ENCODE measurements around the gene SLC12A8. TPM values are rescaled to one million over a fixed set of nuclear protein-coding genes. Genes with fewer than 3 reads are reported as not detected.
"Not testable (repeated sequence)": the region's sequence is repeated elsewhere in the genome, so short reads cannot be mapped to it uniquely, and the experiment has no call there.

Gene SLC12A8
- total and polyA plus RNA-seq, 5 experiments from 2014 or later = 0.19 to 0.29 TPM; not detected in 3

DNA sequence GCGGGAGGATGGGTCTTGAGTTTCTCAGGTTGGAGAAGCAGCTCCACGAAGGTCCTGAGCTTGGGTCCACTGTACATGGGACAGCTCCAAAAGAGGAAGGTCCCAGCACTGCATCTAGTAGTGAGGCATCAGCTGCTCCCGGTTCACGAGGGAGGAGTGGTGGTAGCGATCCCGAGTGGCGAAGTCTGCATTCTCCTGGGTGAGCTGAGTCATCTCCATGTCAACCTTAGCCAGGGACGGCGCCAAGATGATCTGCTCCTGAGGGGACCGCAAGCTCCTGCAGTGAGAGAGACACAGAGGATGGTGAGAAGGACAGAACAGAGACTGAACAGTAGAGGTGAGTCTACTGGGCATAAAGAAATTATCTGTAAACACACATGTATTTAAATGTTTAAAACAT, 128.8 kb downstream of the SLC12A8 start:
- Mint-ChIP-seq H3K4me3 (no peak overlapping the region), H3K36me3 (no peaks in the 10 kb centered on the region), H3K27me3 (peaks cover 0 to 2% (median 0%) of the 10 kb centered on the region in 5 donors), H3K27ac (peak overlapping the region in 1 of 10 donors; percentile 12), H3K9me3 (no peaks in the 10 kb centered on the region), H3K4me1 (no peaks in the 10 kb centered on the region)
- ATAC-seq (no peak), DNase-seq (no peak)
- POLR2A ChIA-PET = no interaction called here

DNA sequence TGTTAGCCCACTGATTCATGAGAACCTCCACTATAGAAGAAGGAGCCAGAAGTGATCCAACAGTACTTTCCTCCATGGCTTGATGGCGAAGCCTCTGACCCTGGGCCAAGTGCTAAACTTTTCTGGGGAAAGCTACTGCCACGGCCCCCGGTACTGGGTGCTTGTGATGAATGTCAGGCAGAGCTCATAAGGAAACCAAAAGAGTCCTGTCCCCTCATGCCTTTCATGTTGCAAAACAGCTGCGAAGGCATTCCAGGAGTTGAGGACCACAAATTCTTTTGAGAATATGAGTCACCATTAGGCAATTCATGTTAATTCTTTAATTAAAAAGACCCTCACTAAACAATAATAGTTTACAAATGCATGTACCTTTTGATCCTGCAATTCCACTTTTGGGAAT, 130.2 kb downstream of the SLC12A8 start:
- H3K27me3 Mint-ChIP-seq, H3K4me3 Mint-ChIP-seq, H3K4me1 Mint-ChIP-seq, POLR2A ChIA-PET, H3K9me3 Mint-ChIP-seq, DNase-seq, H3K36me3 Mint-ChIP-seq, ATAC-seq: not testable (repeated sequence)
- H3K27ac Mint-ChIP-seq = peak overlapping the region in 1 of 10 donors; percentile 3

DNA sequence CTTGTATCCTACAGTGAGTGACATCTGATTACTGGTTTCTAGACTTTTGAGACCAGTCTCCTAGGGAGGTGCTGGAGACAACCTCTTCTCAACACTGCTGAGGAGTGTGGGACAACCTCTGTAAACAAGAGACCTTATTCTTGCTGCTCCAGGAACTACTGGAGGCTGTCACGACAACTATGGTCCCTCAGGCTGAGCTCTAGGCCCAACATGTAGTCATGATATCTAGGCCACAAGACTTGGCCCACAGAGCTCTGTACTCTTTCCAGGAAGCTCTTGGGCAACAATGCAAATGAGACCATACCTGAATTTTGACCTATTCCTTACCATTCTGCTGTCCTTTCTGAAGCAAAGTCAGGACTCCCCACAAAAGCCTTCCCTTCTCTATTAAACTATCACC, 132.5 kb downstream of the SLC12A8 start:
- no peaks in the 10 kb centered on the region for H3K36me3 Mint-ChIP-seq
- H3K27ac Mint-ChIP-seq = no peak overlapping the region
- POLR2A ChIA-PET = no interaction called here

GRCh38 chr3:125079675-125080045, 132.9 kb downstream of the SLC12A8 start:
- Mint-ChIP-seq H3K9me3 (no peaks in the 10 kb centered on the region), H3K27me3 (peaks cover 0 to 2% (median 0%) of the 10 kb centered on the region in 5 donors), H3K4me1 (peaks cover 2 to 16% (median 5%) of the 10 kb centered on the region in 4 donors), H3K36me3 (no peaks in the 10 kb centered on the region), H3K4me3 (no peak overlapping the region), H3K27ac (peak overlapping the region in 1 of 10 donors; percentile 43)
- POLR2A ChIA-PET = no interaction called here
- DNase-seq (no peak), ATAC-seq (no peak)

More for the DNA sequence above, 132.5 kb downstream of the SLC12A8 start:
- DNase-seq (no peak), ATAC-seq (no peak)
- peaks cover 0 to 2% (median 0%) of the 10 kb centered on the region in 5 donors for H3K27me3 Mint-ChIP-seq
- H3K9me3 Mint-ChIP-seq = no peaks in the 10 kb centered on the region
- H3K4me3 Mint-ChIP-seq = no peak overlapping the region
- peaks cover 2 to 14% (median 5%) of the 10 kb centered on the region in 4 donors for H3K4me1 Mint-ChIP-seq

- no peak for ATAC-seq
- no peak overlapping the region for H3K4me3 Mint-ChIP-seq
- peaks cover 0 to 2% (median 0%) of the 10 kb centered on the region in 5 donors for H3K27me3 Mint-ChIP-seq
- POLR2A ChIA-PET = no interaction called here
- H3K36me3 Mint-ChIP-seq = no peaks in the 10 kb centered on the region
- peak overlapping the region in 2 of 10 donors; percentile 43 to 45 for H3K27ac Mint-ChIP-seq
- no peaks in the 10 kb centered on the region for H3K9me3 Mint-ChIP-seq
- no peak for DNase-seq
- peaks cover 2 to 16% (median 5%) of the 10 kb centered on the region in 4 donors for H3K4me1 Mint-ChIP-seq
Measured at GRCh38 chr3:125078951-125079674, 133.4 kb downstream of the SLC12A8 start.

- Mint-ChIP-seq H3K27me3 (peaks cover 0 to 2% (median 0%) of the 10 kb centered on the region in 5 donors), H3K9me3 (no peaks in the 10 kb centered on the region), H3K27ac (peak overlapping the region in 1 of 10 donors; percentile 59), H3K4me3 (no peak overlapping the region), H3K4me1 (peaks cover 2 to 16% (median 5%) of the 10 kb centered on the region in 4 donors), H3K36me3 (no peaks in the 10 kb centered on the region)
- ATAC-seq = no peak
- DNase-seq = no peak
- POLR2A ChIA-PET = no interaction called here
Measured at GRCh38 chr3:125077864-125078263, 134.7 kb downstream of the SLC12A8 start.

- Mint-ChIP-seq H3K4me1 (peaks cover 2 to 16% (median 6%) of the 10 kb centered on the region in 4 donors), H3K27ac (no peak overlapping the region), H3K4me3 (no peak overlapping the region), H3K36me3 (no peaks in the 10 kb centered on the region), H3K9me3 (no peaks in the 10 kb centered on the region), H3K27me3 (peaks cover 0 to 2% (median 0%) of the 10 kb centered on the region in 5 donors)
- POLR2A ChIA-PET = interaction anchor here (0.6 kb wide), 1 partner anchor 363 kb away, joined by 3 read pairs; no protein-coding TSS in a partner anchor
- no peak for DNase-seq
- ATAC-seq = no peak
Measured at GRCh38 chr3:125076464-125076863, 136.1 kb downstream of the SLC12A8 start.

GRCh38 chr3:125075738-125076137, 136.8 kb downstream of the SLC12A8 start:
- POLR2A ChIA-PET = no interaction called here
- ATAC-seq (no peak), DNase-seq (no peak)
- peaks cover 2 to 16% (median 6%) of the 10 kb centered on the region in 4 donors for H3K4me1 Mint-ChIP-seq
- peaks cover 0 to 2% (median 0%) of the 10 kb centered on the region in 5 donors for H3K27me3 Mint-ChIP-seq
- no peaks in the 10 kb centered on the region for H3K36me3 Mint-ChIP-seq
- no peaks in the 10 kb centered on the region for H3K9me3 Mint-ChIP-seq
- no peak overlapping the region for H3K4me3 Mint-ChIP-seq
- peak overlapping the region in 1 of 10 donors; percentile 48 for H3K27ac Mint-ChIP-seq

DNA sequence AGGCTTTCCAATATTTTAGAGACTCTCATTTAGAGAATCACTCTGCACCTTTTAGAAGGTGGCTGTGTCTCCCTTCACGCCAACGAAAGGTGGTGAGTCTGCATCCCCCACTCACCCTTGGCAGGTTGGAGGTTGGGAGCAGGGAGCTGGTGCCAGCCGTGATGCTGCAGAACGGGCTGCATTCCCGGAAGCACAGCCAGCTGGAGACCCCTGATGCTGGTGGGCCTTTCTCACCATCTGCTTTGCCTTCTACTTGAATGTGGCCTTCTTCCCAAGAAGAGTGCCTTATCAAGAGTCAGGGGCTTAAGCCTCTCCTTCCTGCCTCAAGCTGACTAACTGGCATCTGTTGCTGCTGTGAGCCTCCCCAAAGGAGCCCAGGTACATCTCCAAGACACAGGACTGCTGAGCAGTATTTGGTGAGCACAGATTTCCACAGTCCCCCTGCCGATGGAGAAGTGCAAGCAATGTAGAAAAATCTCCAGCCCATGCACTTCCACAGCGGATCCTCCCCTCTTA, 139.1 kb downstream of the SLC12A8 start:
- POLR2A ChIA-PET = no interaction called here
- H3K27me3 Mint-ChIP-seq = no peaks in the 10 kb centered on the region
- H3K9me3 Mint-ChIP-seq = no peaks in the 10 kb centered on the region
- no peaks in the 10 kb centered on the region for H3K36me3 Mint-ChIP-seq
- no peak overlapping the region for H3K27ac Mint-ChIP-seq
- no peak overlapping the region for H3K4me3 Mint-ChIP-seq
- ATAC-seq (no peak), DNase-seq (no peak)
- peaks cover 5 to 31% (median 21%) of the 10 kb centered on the region in 4 donors for H3K4me1 Mint-ChIP-seq

- no peak overlapping the region for H3K4me3 Mint-ChIP-seq
- H3K27ac Mint-ChIP-seq = peak overlapping the region in 1 of 10 donors; percentile 17
- H3K9me3 Mint-ChIP-seq = no peaks in the 10 kb centered on the region
- H3K27me3 Mint-ChIP-seq = no peaks in the 10 kb centered on the region
- H3K4me1 Mint-ChIP-seq = peaks cover 5 to 27% (median 19%) of the 10 kb centered on the region in 4 donors
- POLR2A ChIA-PET = no interaction called here
- H3K36me3 Mint-ChIP-seq = no peaks in the 10 kb centered on the region
- no peak for ATAC-seq
- no peak for DNase-seq
Measured at GRCh38 chr3:125072749-125073389, 139.7 kb downstream of the SLC12A8 start.

DNA sequence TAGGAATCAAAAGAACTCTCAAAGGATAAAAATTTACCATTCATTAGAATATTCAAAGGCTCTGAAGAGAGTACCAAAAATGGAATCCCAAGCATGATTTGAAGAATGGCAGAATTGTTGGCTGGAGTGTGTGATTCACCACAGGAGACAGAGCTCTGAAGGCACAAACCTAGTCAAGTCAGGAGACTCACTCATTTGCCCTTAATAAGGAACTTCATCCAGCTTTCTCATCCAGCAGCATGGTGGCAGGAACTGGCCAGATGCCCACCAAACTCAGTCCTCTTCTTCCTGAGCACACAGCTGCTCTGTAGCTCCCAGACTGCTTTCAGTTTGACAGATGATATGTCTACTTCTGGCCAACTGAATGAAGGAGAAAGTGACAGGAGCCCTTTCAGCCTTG, 140.2 kb downstream of the SLC12A8 start:
- H3K27ac Mint-ChIP-seq = peak overlapping the region in 1 of 10 donors; percentile 24
- ATAC-seq = no peak
- no peaks in the 10 kb centered on the region for H3K27me3 Mint-ChIP-seq
- H3K4me1 Mint-ChIP-seq = peaks cover 5 to 27% (median 16%) of the 10 kb centered on the region in 4 donors
- H3K4me3 Mint-ChIP-seq = no peak overlapping the region
- POLR2A ChIA-PET = no interaction called here
- no peaks in the 10 kb centered on the region for H3K9me3 Mint-ChIP-seq
- no peaks in the 10 kb centered on the region for H3K36me3 Mint-ChIP-seq
- DNase-seq = no peak

- POLR2A ChIA-PET = interaction anchor here (0.7 kb wide), 1 partner anchor 18 kb away, joined by 3 read pairs; no protein-coding TSS in a partner anchor
- Mint-ChIP-seq H3K4me1 (peaks cover 7 to 18% (median 16%) of the 10 kb centered on the region in 4 donors), H3K27ac (peak overlapping the region in 1 of 10 donors; percentile 15), H3K4me3 (peak overlapping the region in 1 of 10 donors; percentile 25), H3K27me3 (no peaks in the 10 kb centered on the region), H3K36me3 (no peaks in the 10 kb centered on the region), H3K9me3 (no peaks in the 10 kb centered on the region)
- no peak for DNase-seq
- ATAC-seq = no peak
Measured at GRCh38 chr3:125069968-125070745, 142.4 kb downstream of the SLC12A8 start.

All from naive thymus-derived CD8-positive, alpha-beta T cell (primary cell).